ENCODE measurements around the gene HOXB6. TPM values are rescaled to one million over a fixed set of nuclear protein-coding genes. Genes with fewer than 3 reads are reported as not detected.

Gene HOXB6
- total RNA-seq, 2 donors from 2014 or later = 0.63 to 2.2 TPM

- intact Hi-C loops (cut with DNase I) = no loop called here
- ATAC-seq (peak; percentile 70 to 71), DNase-seq (no peak)
These were observed 40.4 kb downstream of the HOXB6 start for GRCh38 chr17:48564188-48565021.

GRCh38 chr17:48563867-48564187 is 41.0 kb downstream of the HOXB6 start:
- DNase-seq (no peak), ATAC-seq (no peak)
- intact Hi-C loops (cut with DNase I) = no loop called here

GRCh38 chr17:48563385-48563838 is 41.4 kb downstream of the HOXB6 start:
- no peak for DNase-seq
- intact Hi-C loops (cut with DNase I) = no loop called here
- no peak for ATAC-seq

- intact Hi-C loops (cut with DNase I) = no loop called here
- ATAC-seq (no peak), DNase-seq (no peak)
These were observed 41.9 kb downstream of the HOXB6 start for GRCh38 chr17:48562934-48563333.

- DNase-seq (no peak), ATAC-seq (no peak)
- intact Hi-C loops (cut with DNase I) = no loop called here
These were observed 42.6 kb downstream of the HOXB6 start for GRCh38 chr17:48561884-48562810.

GRCh38 chr17:48559840-48560817 is 44.7 kb downstream of the HOXB6 start:
- intact Hi-C loops (cut with DNase I) = no loop called here
- no peak for DNase-seq

GRCh38 chr17:48559122-48559839 is 45.5 kb downstream of the HOXB6 start:
- ATAC-seq (no peak), DNase-seq (no peak)
- intact Hi-C loops (cut with DNase I) = no loop called here

More at GRCh38 chr17:48559840-48560817, 44.7 kb downstream of the HOXB6 start:
- no peak for ATAC-seq

- ATAC-seq = no peak
- DNase-seq = no peak
- intact Hi-C loops (cut with DNase I) = no loop called here
These were observed 46.0 kb downstream of the HOXB6 start for GRCh38 chr17:48558831-48559121.

- ATAC-seq = no peak
- intact Hi-C loops (cut with DNase I) = no loop called here
- no peak for DNase-seq
These were observed 46.5 kb downstream of the HOXB6 start for GRCh38 chr17:48558057-48558830.

GRCh38 chr17:48556576-48557401 is 48.0 kb downstream of the HOXB6 start:
- no peak for ATAC-seq
- intact Hi-C loops (cut with DNase I) = no loop called here
- DNase-seq = no peak

GRCh38 chr17:48556229-48556575 is 48.6 kb downstream of the HOXB6 start:
- intact Hi-C loops (cut with DNase I) = no loop called here
- ATAC-seq = no peak

GRCh38 chr17:48555258-48556228 is 49.2 kb downstream of the HOXB6 start:
- intact Hi-C loops (cut with DNase I) = no loop called here
- DNase-seq = no peak
- peak; percentile 53 to 76 for ATAC-seq

More at GRCh38 chr17:48556229-48556575, 48.6 kb downstream of the HOXB6 start:
- no peak for DNase-seq

GRCh38 chr17:48554412-48555257 is 50.2 kb downstream of the HOXB6 start:
- intact Hi-C loops (cut with DNase I) = no loop called here
- ATAC-seq (peak; percentile 4 to 6), DNase-seq (no peak)

GRCh38 chr17:48553826-48554225 is 51.0 kb downstream of the HOXB6 start:
- intact Hi-C loops (cut with DNase I) = no loop called here
- no peak for ATAC-seq
- no peak for DNase-seq

- intact Hi-C loops (cut with DNase I) = no loop called here
- ATAC-seq (no peak), DNase-seq (no peak)
These were observed 51.6 kb downstream of the HOXB6 start for GRCh38 chr17:48553190-48553547.

Measured in left cardiac atrium (tissue), 4 donors.